Measurements from ENCODE around the gene GHR.
A peak's percentile ranks its signal among the peaks of the same experiment; 100 is the strongest.

The GHR gene

GRCh38 chr5:42756606-42757601 is 333.7 kb downstream of the GHR start, which contains the start of gene CCDC152:
CCDC152 (plus strand) TSS chr5:42756818; CDS start chr5:42759122, 2,304 bp downstream.
- H3K4me3 ChIP-seq (replicated peaks; ENCODE audit: low read depth, low read length): peak within 1 kb of the TSS; percentile 56
- TF ChIP-seq CTCF (IDR thresholded peaks at IDR 0.05; ENCODE audit: low read depth, low read length, missing control alignments): no peak
- peak; percentile 19 for DNase-seq (ENCODE audit: extremely low read depth, low read depth)

GRCh38 chr5:42759456-42759855 is 336.2 kb downstream of the GHR start:
- DNase-seq (ENCODE audit: extremely low read depth, low read depth): no peak
- no peak for TF ChIP-seq CTCF (IDR thresholded peaks at IDR 0.05; ENCODE audit: low read depth, low read length, missing control alignments)

GRCh38 chr5:42760426-42760825 is 337.2 kb downstream of the GHR start:
- H3K4me3 ChIP-seq (replicated peaks; ENCODE audit: low read depth, low read length): no peak overlapping the region
- no peak for TF ChIP-seq CTCF (IDR thresholded peaks at IDR 0.05; ENCODE audit: low read depth, low read length, missing control alignments)
- no peak for DNase-seq (ENCODE audit: extremely low read depth, low read depth)

More at GRCh38 chr5:42759456-42759855, 336.2 kb downstream of the GHR start:
- H3K4me3 ChIP-seq (replicated peaks; ENCODE audit: low read depth, low read length): no peak overlapping the region

GRCh38 chr5:42761791-42762190 is 338.6 kb downstream of the GHR start:
- TF ChIP-seq CTCF (IDR thresholded peaks at IDR 0.05; ENCODE audit: low read depth, low read length, missing control alignments): no peak
- no peak overlapping the region for H3K4me3 ChIP-seq (replicated peaks; ENCODE audit: low read depth, low read length)
- no peak for DNase-seq (ENCODE audit: extremely low read depth, low read depth)

- no peak overlapping the region for H3K4me3 ChIP-seq (replicated peaks; ENCODE audit: low read depth, low read length)
- no peak for DNase-seq (ENCODE audit: extremely low read depth, low read depth)
These were observed 344.4 kb downstream of the GHR start for GRCh38 chr5:42767491-42768105.

GRCh38 chr5:42768106-42768504 is 344.9 kb downstream of the GHR start:
- no peak for DNase-seq (ENCODE audit: extremely low read depth, low read depth)
- TF ChIP-seq CTCF (IDR thresholded peaks at IDR 0.05; ENCODE audit: low read depth, low read length, missing control alignments): no peak
- no peak overlapping the region for H3K4me3 ChIP-seq (replicated peaks; ENCODE audit: low read depth, low read length)

More at GRCh38 chr5:42767491-42768105, 344.4 kb downstream of the GHR start:
- TF ChIP-seq CTCF (IDR thresholded peaks at IDR 0.05; ENCODE audit: low read depth, low read length, missing control alignments): peak; percentile 27
